Mesenteric fat pad (tissue), 1 donor: ENCODE data around the gene WDR33. TPM values are rescaled to one million over a fixed set of nuclear protein-coding genes. Genes with fewer than 3 reads are reported as not detected.
A peak's percentile ranks its signal among the peaks of the same experiment; 100 is the strongest.
"Not testable (repeated sequence)": the region's sequence is repeated elsewhere in the genome, so short reads cannot be mapped to it uniquely, and the experiment has no call there.

Experiments
- DNase-seq: peaks from one replicate; pipeline ENCODE4 v3.0.0-alpha.2; 2020; ENCODE audit warnings: low spot score
- total RNA-seq: library from RNA; stranded (reverse); fragmentation: NEBNext Ultra II Directional; extraction: Animal tissue kit (Norgen Biotek cat#: 25700); gene quantifications from one replicate; pipeline ENCODE4 v1.2.1, GENCODE V29; 2021
- donor health status: DM: yes; HTN: yes; CAD: no.

Gene WDR33
- total RNA-seq, 1 donor from 2014 or later: 53.7 TPM

DNA sequence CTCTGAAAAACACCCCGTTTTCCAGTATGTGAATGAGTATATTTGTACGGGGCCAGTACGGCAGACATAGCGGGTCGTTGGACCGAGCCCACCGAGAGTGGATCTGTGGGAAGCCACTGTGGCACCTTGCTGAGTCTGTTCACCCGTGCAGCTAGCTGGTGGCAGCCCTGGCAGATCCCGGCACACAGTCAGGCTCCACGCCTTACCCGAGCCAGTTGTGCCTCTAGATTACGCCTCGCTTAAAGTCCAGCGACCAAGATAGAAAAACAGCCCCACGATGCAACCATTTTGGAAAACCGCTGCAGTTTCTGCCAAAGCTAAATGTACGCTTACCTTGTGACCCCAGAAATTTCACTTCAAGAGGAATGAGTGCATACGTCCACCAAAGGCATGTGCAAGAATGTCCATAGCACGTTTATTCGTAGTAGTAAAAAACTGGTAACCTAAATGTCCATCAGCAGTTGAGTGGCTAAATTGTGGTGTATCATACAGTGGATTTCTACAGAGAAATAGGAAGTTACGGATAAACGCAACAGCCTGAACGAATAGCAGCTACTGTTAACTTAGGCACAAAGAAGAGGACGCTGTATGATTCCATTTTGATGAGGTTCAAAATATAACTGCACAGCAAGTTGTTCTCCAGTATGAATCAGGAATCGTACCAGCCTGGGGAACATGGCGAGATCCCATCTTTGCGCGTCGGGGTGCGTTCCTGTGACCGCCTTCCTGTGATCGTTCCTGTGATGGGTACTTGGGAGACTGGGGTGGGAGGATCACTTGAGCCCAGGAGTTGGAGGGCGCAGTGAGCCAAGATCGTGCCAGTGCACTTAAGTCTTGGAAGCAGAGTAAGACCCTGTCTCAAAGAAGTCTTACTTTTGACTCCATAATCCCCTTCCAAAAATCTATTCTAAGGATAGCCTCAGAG is 688 bp upstream of the WDR33 start:
- peak; percentile 55 for DNase-seq

DNA sequence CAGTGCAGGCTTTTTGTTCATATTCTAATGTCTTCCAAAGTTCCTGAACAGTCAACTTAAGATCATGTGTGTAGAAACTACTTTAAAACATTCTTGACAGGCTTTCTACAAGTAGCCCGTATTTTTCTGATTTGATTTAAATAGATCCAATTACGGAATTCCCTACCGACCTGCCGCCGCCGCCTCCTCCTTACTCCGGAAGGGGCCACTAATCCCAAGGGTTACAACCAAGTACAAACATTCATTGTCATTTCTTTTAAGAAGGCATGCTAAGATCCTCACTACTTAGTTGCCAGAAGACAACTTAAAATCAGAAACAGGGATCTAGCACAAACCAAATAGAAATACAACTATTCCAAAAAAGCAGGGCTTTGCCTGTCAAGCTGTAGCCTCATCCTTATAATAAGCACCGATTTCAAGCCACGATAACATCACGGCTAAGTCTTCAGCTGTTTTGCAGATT is 784 bp downstream of the WDR33 start:
- DNase-seq: no peak

DNA sequence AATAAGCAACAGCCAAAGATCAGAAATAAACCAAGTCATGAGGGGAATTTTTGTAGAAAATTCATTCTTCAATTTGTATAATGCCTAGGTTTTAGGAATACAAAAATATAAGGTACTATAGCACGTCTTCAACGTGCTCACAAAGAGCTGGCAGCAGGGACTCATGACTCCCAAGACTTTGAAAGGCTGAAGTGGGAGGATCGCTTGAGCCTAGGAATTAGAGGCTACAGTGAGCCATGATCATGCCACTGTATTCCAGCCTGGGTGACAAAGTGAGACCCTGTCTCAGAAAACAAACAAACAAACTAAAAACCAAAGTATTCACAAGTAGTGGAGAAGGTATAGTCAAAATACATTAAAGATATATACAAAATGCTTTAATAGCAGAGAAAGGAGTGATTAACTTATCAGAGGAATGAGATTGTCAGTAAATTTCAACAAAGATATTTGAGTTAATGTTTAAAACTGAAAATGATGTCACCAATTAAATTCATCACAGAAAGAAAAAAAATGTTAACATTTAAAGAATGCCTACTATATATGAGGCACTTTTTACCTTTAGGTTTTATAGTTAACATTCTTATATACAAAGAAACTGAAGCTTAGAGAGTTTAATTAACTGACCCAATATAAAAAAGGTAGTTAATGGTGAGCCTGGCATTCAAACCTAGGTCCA is 3.2 kb downstream of the WDR33 start:
- no peak for DNase-seq

DNA sequence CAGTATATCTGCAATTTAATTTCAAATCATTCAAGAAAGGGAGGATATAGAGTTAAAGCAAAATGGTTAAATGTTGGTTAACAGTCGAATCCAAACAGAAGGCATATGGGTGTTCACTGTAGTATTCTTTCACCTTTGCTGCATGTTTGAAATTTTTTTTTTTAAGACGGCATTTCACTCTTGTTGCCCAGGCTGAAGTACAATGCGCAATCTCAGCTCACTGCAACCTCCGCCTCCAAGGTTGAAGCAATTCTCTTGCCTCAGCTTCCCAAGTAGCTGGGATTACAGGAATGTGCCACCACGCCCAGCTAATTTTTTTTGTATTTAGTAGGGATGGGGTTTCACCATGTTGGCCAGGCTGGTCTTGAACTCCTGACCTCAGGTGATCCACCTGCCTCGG is 4.1 kb downstream of the WDR33 start:
- not testable (repeated sequence) for DNase-seq

DNA sequence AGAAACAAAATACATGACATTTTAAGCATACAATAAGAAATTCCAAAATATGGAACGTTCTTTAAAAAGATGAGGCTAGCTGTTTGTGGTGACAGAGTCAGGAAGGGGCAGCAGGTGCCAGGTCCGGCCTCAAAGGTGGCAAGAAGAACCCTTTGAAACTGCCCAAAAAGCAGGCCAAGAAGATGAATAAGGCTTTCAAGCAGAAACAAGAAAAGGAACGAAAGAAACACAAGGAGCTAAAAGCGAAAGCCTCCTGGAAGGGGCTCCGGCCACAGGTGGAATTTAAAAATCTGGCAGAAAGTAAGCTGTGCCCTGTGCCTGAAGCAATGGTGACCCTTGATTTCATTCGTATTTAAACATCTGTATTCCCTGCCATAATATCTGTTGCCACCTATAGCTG is 5.5 kb downstream of the WDR33 start:
- no peak for DNase-seq

DNA sequence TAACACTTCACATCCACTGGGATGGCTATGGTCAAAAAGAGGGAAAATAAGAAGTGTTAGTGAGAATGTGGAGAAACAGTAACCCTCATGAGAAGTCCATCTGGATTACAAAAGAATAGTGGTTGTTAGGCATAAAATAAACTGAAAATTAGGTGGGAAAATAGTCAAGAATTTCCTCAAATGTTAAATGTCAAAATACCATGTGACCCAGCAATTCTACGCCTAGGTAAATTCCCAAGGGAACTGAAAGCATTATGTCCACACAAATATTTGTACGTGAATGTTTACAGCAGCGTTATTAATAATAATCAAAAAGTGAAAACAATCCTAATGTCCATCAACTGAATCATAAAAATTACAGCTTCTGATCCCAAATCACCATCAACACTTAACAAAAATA is 11.0 kb downstream of the WDR33 start:
- no peak for DNase-seq

DNA sequence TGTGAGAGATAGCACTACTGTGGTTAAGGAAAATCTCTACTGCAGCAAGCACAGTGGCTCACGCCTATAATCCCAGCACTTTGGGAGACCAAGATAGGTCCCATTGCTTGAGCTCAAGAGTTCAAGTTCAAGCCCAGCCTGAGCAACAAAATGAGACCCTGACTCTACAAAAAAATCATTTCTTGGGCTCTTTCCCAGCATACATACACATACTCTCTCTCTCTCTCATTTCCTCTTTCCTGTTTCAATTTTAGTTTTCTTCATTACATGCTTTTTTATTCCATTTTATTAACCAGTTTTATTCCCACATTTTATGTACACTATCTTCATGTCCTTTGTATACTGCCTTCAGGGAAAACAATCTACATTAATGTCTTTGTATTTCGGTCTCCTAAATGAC is 14.6 kb downstream of the WDR33 start:
- no peak for DNase-seq

DNA sequence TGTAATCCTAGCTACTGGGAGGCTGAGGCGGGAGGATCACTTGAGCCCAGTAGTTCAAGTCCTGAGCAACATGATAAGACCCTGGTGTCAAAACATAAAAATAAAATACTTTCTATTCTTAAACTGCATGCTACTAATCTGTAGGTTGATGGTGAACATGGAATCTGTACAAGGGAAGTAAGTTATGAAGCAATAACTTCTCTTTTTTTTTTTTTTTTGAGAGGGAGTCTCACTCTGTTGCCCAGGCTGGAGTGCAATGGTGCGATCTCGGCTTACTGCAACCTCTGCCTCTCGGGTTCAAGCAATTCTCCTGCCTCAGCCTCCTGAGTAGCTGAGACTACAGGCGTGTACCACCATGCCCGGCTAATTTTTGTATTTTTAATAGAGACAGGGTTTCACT is 16.1 kb downstream of the WDR33 start:
- DNase-seq: not testable (repeated sequence)

DNA sequence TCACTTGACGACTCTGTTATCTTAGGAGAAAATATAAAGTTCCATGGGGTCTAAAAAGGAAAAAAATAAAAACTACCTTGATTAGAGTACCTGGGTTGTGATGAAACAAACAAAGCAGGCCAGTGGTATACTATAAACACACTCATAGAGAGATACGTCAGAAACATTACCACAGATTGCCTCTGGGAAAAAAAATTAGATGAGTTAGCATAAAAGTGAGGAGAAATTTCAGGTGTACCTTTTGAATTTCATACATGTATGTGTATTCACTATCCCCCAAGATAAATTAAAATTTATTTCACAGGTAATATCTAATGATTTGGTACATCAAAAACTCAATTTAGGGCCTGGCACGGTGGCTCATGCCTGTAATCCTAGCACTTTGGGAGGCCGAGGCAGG is 18.2 kb downstream of the WDR33 start:
- no peak for DNase-seq

DNA sequence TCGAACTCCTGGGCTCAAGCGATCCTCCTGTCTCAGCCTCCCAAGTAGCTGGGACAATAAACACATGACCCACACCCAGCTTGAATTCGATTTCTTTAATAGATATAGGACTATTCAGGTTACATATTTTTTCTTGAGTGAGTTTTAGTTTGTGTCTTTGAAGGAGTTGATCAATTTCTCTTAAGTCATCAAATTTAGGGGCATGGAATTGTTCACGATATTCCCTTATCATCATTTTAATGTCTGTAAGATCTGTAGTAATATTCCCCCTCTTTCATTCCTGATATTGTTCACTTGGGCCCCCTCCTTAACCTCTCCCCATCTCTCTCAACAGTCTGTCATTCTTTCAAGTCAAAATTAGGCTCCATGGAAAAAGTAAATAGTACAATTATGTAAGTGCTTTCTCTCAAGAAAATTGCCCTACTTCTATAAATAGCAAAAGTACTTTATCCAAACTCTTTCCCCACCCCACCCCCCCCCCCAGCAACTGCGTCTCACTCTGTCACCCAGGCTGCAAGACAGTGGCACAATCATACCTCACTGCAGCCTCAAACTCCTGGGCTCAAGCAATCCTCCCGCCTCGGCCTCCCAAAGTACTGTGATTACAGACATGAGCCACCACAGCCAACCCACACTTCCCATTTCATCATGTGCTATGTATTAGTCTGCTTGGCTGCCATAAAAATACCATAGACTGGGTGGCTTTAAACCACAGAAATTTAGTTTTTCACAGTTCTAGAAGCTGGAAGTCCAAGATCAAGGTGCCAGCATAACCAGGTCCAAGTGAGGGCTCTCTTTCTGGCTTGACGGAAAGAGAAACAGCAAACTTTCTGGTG is 20.1 kb downstream of the WDR33 start:
- DNase-seq: no peak

DNA sequence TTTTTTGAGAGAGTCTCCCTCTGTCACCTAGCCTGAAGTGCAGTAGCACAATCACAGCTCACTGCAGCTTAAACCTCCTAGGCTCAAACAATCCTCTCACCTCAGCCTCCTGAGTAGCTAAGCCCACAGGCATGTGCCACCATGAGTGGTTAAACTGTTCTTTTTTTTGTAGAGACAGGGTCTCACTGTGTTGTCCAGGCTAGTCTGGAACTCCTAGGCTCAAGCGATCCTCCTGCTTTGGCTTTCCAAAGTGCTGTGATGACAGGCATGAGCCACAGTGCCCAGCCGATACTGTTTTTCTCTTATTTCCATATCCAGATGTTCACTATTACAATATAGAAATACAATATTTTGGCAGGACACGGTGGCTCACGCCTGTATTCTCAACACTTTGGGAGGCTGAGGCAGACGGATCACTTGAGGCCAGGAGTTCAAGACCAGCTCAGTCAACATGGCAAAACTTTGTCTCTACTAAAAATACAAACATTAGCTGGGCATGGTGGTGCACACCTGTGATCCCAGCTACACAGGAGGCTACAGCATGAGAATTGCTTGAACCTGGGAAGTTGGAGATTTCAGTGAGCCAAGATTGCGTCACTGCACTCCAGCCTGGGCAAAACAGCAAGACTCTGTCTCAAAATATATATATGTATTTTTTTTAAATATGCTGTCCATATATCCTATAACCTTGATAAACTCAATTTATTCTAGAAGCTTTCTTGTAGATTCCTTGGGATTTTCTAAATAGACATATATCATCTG is 24.7 kb downstream of the WDR33 start:
- DNase-seq: no peak

DNA sequence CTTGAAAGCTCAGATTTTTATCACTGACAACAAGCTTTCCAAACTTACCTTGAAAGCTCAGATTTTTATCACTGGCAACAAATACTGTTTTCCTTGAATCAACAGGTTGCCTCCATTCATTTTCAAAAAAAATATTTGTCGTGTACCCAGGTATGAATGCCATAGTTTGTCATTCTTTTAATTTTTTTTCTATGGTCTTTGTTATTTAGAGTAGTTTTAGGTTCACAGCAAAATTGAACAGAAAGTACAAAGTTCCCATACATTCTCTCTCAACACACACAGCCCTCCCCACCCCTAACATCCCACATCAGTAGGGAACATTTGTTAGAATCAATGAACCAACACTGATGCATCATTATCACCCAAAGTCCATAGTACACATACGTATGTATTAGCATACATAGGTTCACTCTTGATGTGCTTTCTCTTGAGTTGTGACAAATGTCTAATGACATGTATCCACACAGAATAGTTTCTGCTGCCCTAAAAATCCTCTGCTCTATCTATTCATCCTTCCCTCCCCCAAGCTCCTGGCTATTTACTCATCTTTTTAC is 25.9 kb downstream of the WDR33 start:
- no peak for DNase-seq

DNA sequence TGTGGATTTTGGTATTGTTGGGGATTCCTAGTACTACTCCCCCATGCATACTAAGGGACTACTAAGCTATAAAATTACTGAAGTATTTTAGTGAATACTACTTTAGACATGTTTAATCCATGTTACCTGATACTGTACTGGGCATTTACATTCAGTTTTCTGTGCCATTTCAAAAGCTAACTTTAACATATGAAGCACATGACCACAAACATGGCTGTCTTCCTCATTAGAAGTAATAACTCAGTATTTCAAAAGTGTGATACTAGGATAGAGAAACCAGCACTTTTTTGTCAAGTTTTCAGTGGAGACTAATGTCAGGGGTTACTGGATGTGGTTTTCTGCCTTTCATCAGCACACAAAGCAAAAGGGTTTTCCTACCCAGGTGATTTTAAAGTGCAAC is 27.9 kb downstream of the WDR33 start:
- no peak for DNase-seq

DNA sequence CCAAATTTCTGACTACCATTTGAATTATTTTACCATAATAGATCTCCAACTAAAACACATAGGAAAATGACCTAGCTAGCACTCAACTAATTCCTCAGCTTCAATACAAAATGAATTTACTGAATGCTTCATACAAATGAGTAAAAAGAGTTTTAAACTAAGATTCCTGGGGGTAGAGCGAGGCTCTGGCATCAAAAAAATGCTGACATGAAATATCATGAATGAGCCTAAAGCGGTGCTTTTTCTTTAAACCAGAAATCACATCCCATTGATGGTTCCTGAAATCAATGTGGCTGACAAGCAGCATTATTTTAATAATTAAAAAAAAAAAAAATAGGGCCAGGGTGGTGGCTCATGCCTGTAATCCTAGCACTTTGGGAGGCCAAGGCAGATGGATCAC is 32.1 kb downstream of the WDR33 start:
- DNase-seq: no peak

DNA sequence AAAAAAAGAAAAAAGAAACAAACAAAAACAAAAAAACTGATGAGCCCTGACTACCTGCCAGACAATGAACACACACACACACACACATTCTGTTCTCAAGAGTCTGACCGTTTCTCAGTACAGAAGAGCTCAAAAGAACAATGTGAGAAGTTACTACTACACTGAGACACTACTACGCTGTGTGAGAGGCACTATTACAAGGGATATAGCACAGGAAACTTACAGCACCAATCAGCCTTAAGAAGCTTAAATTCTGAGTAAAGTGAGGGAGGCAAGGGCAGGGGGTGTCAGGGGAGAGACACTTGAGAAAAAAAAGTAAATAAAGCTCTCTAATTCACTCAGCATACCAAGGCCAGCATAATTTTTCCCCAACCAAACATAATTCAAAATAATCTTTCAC is 32.5 kb downstream of the WDR33 start:
- DNase-seq: no peak

DNA sequence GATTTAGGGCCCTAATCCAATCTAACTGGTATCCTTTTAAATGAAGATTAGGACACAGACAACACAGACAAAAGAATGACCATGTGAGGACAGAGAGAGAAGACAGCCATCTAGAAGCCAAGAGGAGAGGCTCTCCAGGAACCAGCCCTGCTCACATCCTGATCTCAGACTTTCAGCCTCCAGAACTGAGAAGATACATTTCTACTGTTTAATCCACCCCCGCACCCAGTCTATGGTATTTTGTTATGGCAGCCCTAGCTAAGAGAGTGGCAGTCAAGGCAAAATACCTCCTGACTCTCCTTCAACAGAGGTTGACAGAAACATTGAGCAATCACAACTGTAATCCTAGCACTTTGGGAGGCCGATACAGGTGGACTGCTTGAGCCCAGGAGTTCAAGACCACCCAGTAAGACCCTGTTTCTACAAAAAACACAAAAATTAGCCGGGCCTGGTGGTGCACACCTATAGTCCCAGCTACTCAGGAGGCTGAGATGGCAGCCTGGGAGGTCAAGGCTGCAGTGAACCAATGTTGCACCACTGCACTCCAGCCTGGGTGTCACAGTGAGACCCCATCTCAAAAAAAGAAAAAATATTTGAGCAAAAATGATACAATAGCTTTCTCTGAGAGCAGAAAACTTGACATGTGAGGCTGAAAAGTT is 34.7 kb downstream of the WDR33 start:
- no peak for DNase-seq

DNA sequence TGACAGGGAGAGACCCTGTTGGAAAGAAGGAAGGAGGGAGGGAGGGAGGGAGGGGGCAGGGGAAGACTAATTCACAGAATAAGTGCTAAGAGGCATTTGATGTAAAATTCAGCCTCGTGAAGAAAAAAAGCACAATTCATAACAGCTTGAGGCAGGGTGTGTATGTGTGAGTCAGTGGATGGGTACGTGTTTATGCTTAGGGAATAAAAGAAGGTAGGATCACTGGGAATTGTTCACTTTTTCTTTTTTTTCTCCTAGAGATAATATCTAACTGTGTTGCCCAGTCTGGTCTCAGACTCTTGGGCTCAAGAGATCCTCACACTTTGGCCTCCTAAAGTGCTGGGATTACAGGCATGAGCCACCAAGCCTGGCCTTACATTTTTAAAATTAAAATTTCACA is 39.2 kb downstream of the WDR33 start:
- no peak for DNase-seq

DNA sequence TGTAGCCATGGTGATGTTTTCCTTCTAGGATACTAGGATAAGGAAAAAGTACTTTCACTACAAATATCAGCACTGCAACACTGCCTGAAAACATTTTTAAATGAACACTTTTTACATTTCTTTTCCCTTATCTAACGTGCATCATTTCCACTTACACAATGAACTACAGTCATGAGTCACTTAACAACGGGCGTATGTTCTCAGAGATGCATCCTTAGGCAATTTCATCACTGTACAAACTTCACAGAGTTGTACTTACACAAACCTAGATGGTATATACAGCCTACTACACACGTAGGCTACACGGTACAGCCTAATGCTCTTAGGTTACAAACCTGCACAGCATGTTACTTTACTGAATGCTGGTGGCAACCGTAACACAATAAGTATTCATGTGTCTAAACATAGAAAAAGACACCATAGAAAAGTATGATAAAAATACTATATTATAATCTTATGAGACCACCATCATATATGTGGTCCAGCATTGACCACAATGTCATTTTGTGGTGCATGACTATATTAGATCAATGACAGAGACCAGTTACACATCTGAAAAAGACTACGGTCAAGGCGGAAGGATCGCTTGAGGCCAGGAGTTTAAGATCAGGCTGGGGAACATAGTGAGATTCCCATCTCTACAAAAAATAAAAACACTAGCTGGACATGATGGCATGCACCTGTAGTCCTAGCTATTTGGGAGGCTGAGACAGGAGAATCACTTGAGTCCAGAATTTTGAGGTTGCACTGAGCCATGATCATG is 39.8 kb downstream of the WDR33 start:
- DNase-seq: no peak

DNA sequence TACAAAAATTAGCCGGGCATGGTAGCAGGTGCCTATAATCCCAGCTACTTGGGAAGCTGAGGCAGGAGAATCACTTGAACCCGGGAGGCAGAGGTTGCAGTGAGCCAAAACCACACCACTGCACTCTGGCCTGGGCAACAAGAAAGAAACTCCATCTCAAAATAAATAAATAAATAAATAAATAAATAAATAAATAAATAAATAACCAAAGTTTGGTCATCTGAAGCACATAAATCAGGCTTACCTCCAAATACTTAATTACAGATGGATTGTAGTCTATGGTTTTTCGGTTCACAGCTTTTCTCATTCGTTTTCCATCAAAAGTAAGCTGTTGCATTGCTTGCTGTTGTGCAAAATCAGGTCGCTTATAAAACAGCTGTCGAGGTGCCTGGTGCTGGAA is 40.4 kb downstream of the WDR33 start:
- not testable (repeated sequence) for DNase-seq
